ENCODE data around the gene MTO1. TPM values are rescaled to one million over a fixed set of nuclear protein-coding genes. Genes with fewer than 3 reads are reported as not detected.

The MTO1 gene
- total RNA-seq, 4 donors from 2014 or later = 12.9 to 34.3 (median 23.9) TPM

- Histone ChIP-seq H3K9me3 (no peaks in the 10 kb centered on the region), H3K4me1 (no peaks in the 10 kb centered on the region), H3K27me3 (no peaks in the 10 kb centered on the region), H3K36me3 (no peaks in the 10 kb centered on the region), H3K27ac (no peak overlapping the region), H3K4me3 (no peak overlapping the region)
- WGBS = 68% methylated on average over 1 of the region's 1 CpG
- TF ChIP-seq POLR2A (IDR thresholded peaks at IDR 0.05) (no peak), EP300 (IDR thresholded peaks at IDR 0.05) (no peak), CTCF (IDR thresholded peaks at IDR 0.05) (no peak), POLR2AphosphoS5 (IDR thresholded peaks at IDR 0.05) (no peak)
- no peak for DNase-seq (ENCODE audit: low spot score in 2 of 2)
Observed at GRCh38 chr6:73556836-73557235, 95.3 kb downstream of the MTO1 start.

Other genes with a start within 250 kb of the MTO1 start
- gene KHDC1L, start 236.2 kb upstream of the MTO1 start, total RNA-seq = not detected
- gene KHDC1, start 198.5 kb upstream of the MTO1 start, total RNA-seq = not detected
- gene DPPA5, start 107.5 kb upstream of the MTO1 start, total RNA-seq = not detected
- gene KHDC3L, start 99.1 kb upstream of the MTO1 start, total RNA-seq = not detected
- gene OOEP, start 91.8 kb upstream of the MTO1 start, total RNA-seq = under 1 TPM in 1 of 4 donors, not detected in 3; 0.87 TPM
- 1 to 10 TPM in 1 of 4 donors, under 1 TPM in 3; 0.34 to 3.1 (median 0.60) TPM for gene DDX43, start 66.9 kb upstream of the MTO1 start, total RNA-seq
- 1 to 10 TPM in 3 of 4 donors, under 1 TPM in 1; 0.79 to 4.3 (median 1.6) TPM for gene CGAS, start 9.4 kb upstream of the MTO1 start, total RNA-seq
- over 10,000 TPM in 3 of 4 donors, 1,000 to 10,000 TPM in 1; 8,061 to 12,310 (median 11,939) TPM for gene EEF1A1, start 59.3 kb downstream of the MTO1 start, total RNA-seq
- 10 to 100 TPM in 2 of 4 donors, 1 to 10 TPM in 2; 8.0 to 14.0 (median 11.2) TPM for gene SLC17A5, start 192.3 kb downstream of the MTO1 start, total RNA-seq
- 10 to 100 TPM; 27.5 to 48.2 (median 43.1) TPM for gene CD109, start 234.5 kb downstream of the MTO1 start, total RNA-seq